NCI-H345 (cell line): ENCODE data around the gene APBB2.

Experiments used
- DNase-seq: peaks from one replicate; lab custom pipeline; 2025; lab: John Stamatoyannopoulos, UW

Gene APBB2

DNA sequence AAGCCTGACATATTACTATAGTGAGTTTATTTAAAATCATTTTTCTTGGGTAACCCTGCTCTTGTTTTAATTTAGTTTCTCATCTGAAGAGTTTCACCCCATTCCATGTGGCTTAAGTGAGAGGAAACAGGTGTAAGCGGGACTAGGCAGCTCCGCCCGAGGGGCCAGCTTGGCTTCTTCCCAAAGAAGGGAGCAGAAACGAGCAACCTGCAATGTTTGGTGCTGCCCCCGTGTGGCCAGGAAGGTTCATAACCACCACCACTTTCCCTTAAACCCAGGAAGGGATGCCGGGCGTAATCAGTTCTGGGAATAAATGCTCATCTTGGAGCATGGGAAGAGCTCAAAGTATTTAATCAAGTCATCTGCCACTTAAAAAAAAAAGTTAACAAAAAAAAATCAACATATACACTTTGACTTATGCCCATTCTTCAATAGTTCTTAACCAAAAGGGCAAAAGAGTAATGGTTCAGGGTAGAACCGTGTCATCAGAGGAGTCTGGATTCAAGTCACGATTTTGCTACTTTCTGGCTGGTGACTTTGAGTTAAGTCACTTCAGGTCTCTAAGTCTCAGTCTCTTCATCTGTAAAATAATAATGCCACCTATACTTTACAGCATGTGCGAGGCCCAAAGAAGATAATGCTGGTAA lies 316.7 kb downstream of the APBB2 start:
- DNase-seq = peak; percentile 81

DNA sequence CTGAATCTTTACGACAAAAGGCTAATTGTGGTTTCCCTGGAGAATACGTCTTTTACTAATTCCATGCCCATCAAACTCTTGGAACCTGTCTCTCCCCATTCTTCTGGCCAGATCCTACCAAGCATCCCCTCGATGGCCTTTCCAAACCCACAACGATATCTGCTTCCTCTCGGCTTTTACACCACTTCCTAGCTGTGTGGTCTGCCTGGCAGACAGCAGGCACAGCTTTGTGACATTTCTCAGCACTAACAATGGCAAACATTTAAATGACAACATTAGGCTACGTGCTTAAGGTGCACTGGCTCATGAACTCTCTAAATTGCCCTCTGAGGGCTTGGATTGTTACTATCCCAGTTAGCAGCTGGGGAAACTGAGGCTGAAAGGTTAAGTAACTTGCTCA lies 323.6 kb downstream of the APBB2 start:
- no peak for DNase-seq

- no peak for DNase-seq
Observed at GRCh38 chr4:40890199-40890598, 324.1 kb downstream of the APBB2 start.

GRCh38 chr4:40888933-40889332 lies 325.4 kb downstream of the APBB2 start:
- DNase-seq = no peak

- no peak for DNase-seq
Observed at GRCh38 chr4:40887764-40888131, 326.6 kb downstream of the APBB2 start.

DNA sequence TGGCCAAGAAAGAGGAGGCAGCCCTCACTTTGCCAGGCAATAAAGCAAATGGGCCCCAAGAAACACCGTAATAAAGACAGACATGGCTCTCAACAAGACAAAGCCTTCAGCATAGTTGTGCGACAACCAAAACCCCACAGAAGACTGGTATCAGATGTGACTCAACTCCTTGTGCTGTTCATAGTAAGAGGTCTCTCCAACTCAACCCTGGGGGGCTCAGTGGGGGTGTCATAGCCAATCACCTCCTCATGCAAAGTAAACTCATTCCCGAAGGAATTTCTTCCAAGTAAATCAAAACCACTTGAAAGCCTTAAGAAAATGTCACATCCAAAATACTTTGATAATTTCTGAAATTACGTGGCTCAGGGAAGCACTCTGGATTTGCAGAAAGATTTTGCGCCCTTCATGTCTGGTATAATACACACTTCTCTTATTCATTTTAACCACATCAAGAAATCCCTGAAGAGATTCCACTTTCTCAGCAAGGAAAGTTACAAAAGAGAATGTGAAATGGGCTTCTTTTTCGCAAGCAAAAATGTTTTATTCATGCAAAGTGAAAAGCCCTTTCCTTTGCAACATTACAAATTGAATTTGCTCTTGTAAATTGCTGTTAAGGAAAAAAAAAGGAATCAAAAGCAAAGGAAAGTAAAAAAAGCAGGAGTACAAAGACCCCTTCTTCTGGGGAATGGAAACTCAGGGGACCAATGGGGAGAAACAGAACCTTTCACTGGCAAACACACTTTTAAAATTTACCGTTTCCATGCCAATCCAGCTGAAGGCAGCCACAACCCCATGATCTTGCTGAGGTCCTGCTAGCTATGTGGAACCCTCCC lies 327.2 kb downstream of the APBB2 start:
- DNase-seq = no peak

DNA sequence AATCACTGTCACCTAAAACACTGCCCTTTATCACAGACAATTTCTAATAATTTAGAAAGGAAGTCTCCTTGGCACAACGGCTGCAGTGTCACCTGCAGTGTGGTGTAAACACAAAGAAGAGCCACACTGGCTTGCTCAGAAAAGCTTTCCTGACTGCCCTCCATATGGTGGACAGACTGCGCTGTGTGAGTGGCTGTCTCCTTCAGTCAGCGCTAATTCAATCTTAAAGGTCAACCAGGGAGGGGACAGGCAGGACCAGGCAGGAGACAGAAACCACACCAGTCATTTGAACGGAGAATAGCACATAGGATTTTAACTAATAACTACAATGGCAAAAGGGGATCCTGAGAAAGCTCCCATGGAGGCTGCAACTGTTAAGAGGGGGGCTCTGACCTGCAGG lies 332.5 kb downstream of the APBB2 start:
- DNase-seq = no peak

GRCh38 chr4:40881096-40881495 lies 333.2 kb downstream of the APBB2 start:
- no peak for DNase-seq

DNA sequence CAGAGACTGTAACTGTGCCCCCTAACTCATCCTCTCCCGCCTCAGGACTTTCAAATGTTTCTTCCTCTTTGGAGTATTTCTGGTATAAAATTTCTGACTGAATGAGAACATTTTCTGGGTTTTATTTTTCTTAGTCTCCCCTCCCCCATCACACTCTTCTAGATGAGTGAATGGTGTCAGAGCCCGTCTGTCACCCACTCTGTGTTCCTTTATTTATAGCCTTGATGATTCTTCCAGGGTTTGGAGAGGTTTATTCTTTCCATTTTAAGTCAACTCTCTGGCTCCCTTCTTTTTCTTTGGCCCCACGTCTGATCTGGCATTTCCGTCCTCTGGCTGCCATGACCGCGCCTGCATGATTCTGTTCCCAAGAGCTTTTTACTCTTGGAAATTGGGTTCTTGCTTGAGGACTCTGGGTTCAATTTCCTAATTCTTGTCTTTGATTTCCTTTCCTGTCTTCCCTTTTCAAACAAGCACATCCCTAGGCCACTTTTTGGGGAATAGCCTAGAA lies 335.7 kb downstream of the APBB2 start:
- no peak for DNase-seq

DNA sequence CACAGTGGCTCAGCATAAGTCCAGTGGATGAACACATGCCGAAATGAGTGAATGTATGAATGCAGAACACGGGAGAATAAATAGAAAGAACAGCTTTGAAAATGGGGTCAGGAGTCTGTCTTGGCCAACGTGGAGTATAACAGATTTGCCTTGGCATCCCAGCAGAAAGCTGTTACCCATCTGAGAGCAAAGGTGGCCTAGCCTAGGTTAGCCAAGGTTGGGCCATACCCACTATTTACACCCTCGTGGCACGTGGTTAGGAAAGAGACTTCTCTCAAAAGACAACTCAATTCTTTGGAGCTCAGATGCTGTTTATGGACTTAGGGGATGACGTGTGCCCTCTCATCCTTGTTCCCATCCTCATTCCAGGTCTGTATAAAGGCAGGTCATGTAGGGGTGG lies 337.3 kb downstream of the APBB2 start:
- no peak for DNase-seq

- DNase-seq = no peak
Observed at GRCh38 chr4:40875507-40876150, 338.7 kb downstream of the APBB2 start.

DNA sequence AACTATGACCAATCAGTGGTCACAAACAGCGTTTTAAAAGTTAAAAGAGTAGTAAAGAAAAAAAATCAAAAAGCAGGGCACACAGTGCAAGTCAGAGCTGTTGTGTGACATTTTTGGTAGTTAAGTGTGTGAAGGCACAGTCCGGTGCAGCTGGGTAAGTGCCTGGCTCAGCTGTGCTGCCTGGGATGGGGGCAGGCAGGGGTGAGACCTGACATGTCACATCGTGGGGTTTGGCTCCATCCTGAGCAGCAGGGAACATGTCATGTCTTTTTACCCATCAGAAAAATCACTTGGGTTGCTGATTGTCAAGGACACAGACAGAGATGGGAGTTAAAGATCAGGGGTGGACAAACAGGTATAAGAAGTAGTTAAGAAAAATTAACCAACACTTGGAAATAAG lies 339.4 kb downstream of the APBB2 start:
- no peak for DNase-seq

DNA sequence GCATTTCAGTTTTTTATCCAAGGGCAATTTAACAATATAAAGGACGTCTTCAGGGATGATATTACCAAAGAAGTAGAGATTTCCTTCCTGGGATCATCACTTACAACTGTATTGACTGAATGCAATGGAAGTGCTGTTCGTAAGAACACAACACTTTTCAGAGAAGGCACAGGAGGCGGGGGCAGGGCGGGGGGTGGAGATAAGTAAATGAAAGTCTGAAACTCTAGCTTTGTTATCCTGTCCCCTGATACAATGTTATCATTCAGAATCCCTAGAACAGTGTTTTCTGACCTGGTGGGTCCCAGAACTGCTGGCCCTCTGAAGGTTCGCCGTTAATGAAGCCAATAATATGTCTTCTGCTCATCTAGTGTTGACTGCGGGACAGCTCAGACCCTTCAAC lies 340.0 kb downstream of the APBB2 start:
- no peak for DNase-seq

- DNase-seq = no peak
Observed at GRCh38 chr4:40871695-40872250, 342.6 kb downstream of the APBB2 start.

DNA sequence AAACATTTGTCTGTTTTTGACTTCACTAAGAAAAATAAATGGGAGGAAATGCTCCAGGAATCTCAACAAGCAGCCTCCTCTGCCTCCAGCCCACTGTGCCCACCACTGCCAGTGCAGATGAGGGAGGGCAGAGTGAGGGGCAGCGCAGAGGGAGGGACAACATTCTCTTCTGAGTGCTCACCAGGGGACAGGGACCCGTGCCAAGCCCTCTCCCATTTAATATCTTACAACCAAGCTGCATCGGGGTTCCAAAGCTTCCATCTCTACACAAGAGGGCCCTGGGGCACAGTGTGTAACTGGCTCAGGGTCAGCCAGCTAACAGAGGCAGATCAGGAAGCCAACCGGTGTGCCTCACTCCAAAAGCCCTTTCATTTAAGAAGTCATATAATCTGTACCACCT lies 344.2 kb downstream of the APBB2 start:
- no peak for DNase-seq

DNA sequence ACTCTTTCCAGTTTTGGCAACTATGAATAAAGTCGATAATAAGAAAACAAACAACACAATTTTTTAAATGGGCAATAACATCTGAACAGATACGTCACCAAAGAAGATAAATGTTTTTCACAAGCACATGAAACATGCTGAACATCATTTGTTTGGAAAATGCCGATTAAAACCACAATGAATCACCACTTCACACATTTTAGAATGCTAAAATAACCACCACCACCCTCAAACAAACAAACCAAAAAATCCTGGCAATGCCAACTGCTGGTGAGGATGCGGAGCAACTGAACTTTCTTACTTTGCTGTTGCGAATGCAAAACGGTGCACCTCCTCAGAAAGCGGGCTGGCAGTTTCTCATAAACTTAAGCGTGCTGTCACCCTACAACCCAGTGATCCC lies 348.6 kb downstream of the APBB2 start:
- DNase-seq = no peak

DNA sequence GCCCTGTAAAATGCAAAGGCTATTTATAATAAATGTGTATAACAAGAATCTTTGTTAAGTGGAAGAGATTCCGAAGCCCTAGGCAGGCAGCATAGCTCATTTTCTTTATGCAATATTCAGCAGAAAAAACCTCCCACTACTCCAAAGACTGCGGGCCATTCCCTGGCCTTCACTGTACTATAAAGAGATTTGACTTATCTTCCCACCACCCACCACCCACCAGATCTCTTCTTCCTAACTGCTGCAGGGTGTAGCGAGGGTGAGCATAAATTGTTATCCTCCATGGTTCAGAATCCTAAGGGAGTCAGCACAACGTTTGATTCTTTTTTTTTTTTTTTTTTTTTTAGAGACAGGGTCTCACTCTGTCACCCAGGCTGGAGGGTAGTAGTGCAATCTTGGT lies 349.8 kb downstream of the APBB2 start:
- DNase-seq = no peak

- no peak for DNase-seq
Observed at GRCh38 chr4:40858962-40859361, 355.4 kb downstream of the APBB2 start.

GRCh38 chr4:40857956-40858355 lies 356.4 kb downstream of the APBB2 start:
- no peak for DNase-seq

- peak; percentile 78 for DNase-seq
Observed at GRCh38 chr4:40856840-40857362, 357.4 kb downstream of the APBB2 start.

DNA sequence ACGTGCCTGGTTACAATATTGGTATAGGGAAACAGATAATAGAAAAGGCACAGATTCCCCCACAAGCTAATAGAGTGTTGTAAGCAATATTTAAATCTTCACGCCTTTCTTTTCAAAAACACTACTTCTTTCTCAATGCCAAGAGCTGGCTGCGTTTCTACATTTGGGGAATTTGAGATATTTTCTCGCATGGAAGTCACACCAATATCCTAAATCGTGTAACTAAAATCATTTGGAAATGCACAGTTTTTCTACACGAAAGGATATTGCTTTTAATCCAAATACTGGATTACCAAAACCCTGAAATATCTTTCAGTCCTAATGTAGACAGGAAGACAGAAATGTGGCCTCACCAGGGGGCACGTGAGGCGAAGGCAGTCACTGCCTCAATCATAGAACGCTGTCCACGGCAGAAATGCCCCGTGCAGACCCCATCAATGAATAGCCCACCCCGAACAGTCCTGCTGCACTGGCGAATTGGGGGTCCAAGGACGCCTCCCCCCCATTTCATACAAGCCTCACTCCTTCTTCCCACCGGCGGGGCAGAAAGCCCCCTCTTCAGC lies 358.0 kb downstream of the APBB2 start:
- DNase-seq = no peak

- no peak for DNase-seq
Observed at GRCh38 chr4:40850496-40850895, 363.8 kb downstream of the APBB2 start.
